ENCODE measurements around the gene VSIG4.

- TF ChIP-seq CTCF (IDR thresholded peaks at IDR 0.05) (no peak), POLR2A (IDR thresholded peaks at IDR 0.05) (no peak), EP300 (IDR thresholded peaks at IDR 0.05) (no peak)
These were observed 16.3 kb downstream of the VSIG4 start for GRCh38 chrX:66023385-66024091.

Measured in sigmoid colon (tissue), 4 donors.